HG02970 (cell line): ENCODE measurements around the gene SEZ6.

Experiments
- ATAC-seq: cut with Tn5 transposase; IDR thresholded peaks from one replicate; pipeline ENCODE4 v1.9.1; 2021; ENCODE audit warnings: mild to moderate bottlenecking, moderate library complexity, moderate number of reproducible peaks; ENCODE audit not compliant: unreplicated experiment, low FRiP score

Gene SEZ6

GRCh38 chr17:29005936-29006511, at the start of gene SEZ6:
Gene SEZ6 (minus strand): TSS chr17:29006033. CDS start chr17:29005869, 164 bp downstream.
- no peak for ATAC-seq

- no peak for ATAC-seq
These were observed 49.0 kb upstream of the SEZ6 start for GRCh38 chr17:29054835-29055234.

GRCh38 chr17:29051731-29052130, 45.9 kb upstream of the SEZ6 start:
- ATAC-seq = no peak

- no peak for ATAC-seq
These were observed 45.4 kb upstream of the SEZ6 start for GRCh38 chr17:29051194-29051593.

- ATAC-seq = no peak
These were observed 44.3 kb upstream of the SEZ6 start for GRCh38 chr17:29050176-29050575.

GRCh38 chr17:29049541-29050145, 43.8 kb upstream of the SEZ6 start:
- no peak for ATAC-seq

- no peak for ATAC-seq
These were observed 42.9 kb upstream of the SEZ6 start for GRCh38 chr17:29048440-29049368.

- no peak for ATAC-seq
These were observed 40.6 kb upstream of the SEZ6 start for GRCh38 chr17:29046473-29046839.

GRCh38 chr17:29045734-29046472, 40.1 kb upstream of the SEZ6 start:
- ATAC-seq = no peak

GRCh38 chr17:29045026-29045425, 39.2 kb upstream of the SEZ6 start:
- no peak for ATAC-seq

- no peak for ATAC-seq
These were observed 37.8 kb upstream of the SEZ6 start for GRCh38 chr17:29043539-29044145.

- ATAC-seq = no peak
These were observed 37.1 kb upstream of the SEZ6 start, which contains the start of gene PIPOX for GRCh38 chr17:29042679-29043538. Gene PIPOX (plus strand): TSS chr17:29043141. CDS start chr17:29043226, 85 bp downstream.

GRCh38 chr17:29042026-29042678, 36.3 kb upstream of the SEZ6 start:
- ATAC-seq = no peak

GRCh38 chr17:29041571-29041970, 35.7 kb upstream of the SEZ6 start:
- ATAC-seq = no peak

- ATAC-seq = no peak
These were observed 35.3 kb upstream of the SEZ6 start for GRCh38 chr17:29041091-29041490.

GRCh38 chr17:29039764-29040598, 34.1 kb upstream of the SEZ6 start:
- no peak for ATAC-seq

- no peak for ATAC-seq
These were observed 32.4 kb upstream of the SEZ6 start for GRCh38 chr17:29038085-29038795.
